Loucy (cell line): ENCODE data around the gene ITGA8.

Source experiments
- H2AFZ ChIP-seq: fragments of 200-600 bp; sonication (generic); 2 replicates; pipeline ENCODE4 v1.6.0; 2016; ENCODE audit warnings: antibody characterized with exemption, mild to moderate bottlenecking, low read length, moderate library complexity
- H3F3A ChIP-seq: fragments of 200-600 bp; 2 replicates; pipeline ENCODE4 v1.6.0; 2016; ENCODE audit warnings: antibody characterized with exemption, low read depth, mild to moderate bottlenecking
- H3K27me3 ChIP-seq: fragments of 200-600 bp; sonication (generic); 2 replicates; pipeline ENCODE4 v1.6.1; 2014; ENCODE audit warnings: low read length, mild to moderate bottlenecking; ENCODE audit not compliant: insufficient read depth, poor library complexity, severe bottlenecking
- H3K36me3 ChIP-seq: fragments of 200-600 bp; sonication (generic); 2 replicates; pipeline ENCODE4 v1.6.1; 2016; ENCODE audit warnings: low read length; ENCODE audit not compliant: insufficient read depth
- H3K4me1 ChIP-seq: fragments of 200-600 bp; sonication (generic); 2 replicates; pipeline ENCODE4 v1.5.1; 2014; ENCODE audit warnings: low read length, mild to moderate bottlenecking; ENCODE audit not compliant: insufficient read depth, poor library complexity, severe bottlenecking
- H3K4me2 ChIP-seq: fragments of 200-600 bp; sonication (generic); 2 replicates; pipeline ENCODE4 v1.6.0; 2014; ENCODE audit warnings: antibody characterized with exemption, low read length, low read depth, mild to moderate bottlenecking; ENCODE audit not compliant: poor library complexity, severe bottlenecking
- H3K4me3 ChIP-seq: fragments of 200-600 bp; sonication (generic); 2 replicates; pipeline ENCODE4 v1.5.1; 2014; ENCODE audit warnings: low read length, mild to moderate bottlenecking, mixed read lengths; ENCODE audit not compliant: poor library complexity, severe bottlenecking
- H3K79me2 ChIP-seq: fragments of 200-600 bp; sonication (generic); 2 replicates; pipeline ENCODE4 v1.6.1; 2014; ENCODE audit warnings: low read length; ENCODE audit not compliant: insufficient read depth
- H3K9ac ChIP-seq: fragments of 200-600 bp; sonication (generic); 2 replicates; pipeline ENCODE4 v1.6.0; 2014; ENCODE audit warnings: mild to moderate bottlenecking, low read depth, low read length, moderate library complexity; ENCODE audit not compliant: poor library complexity, severe bottlenecking
- H3K9me2 ChIP-seq: fragments of 200-600 bp; sonication (generic); replicated peaks from 2 replicates; pipeline ENCODE4 v1.6.1; 2016; ENCODE audit warnings: low read depth, low read length, mixed read lengths
- H3K9me3 ChIP-seq: fragments of 200-600 bp; sonication (generic); 2 replicates; pipeline ENCODE4 v1.6.1; 2014; ENCODE audit warnings: mild to moderate bottlenecking, antibody characterized with exemption, low read length, low read depth; ENCODE audit not compliant: insufficient read depth
- H4K20me1 ChIP-seq: fragments of 200-600 bp; sonication (generic); 2 replicates; pipeline ENCODE4 v1.6.0; 2014; ENCODE audit warnings: antibody characterized with exemption, low read length, mild to moderate bottlenecking; ENCODE audit not compliant: insufficient read depth, poor library complexity, severe bottlenecking
- CTCF ChIP-seq: fragments of 200-600 bp; sonication (generic); conservative IDR thresholded peaks from 2 replicates; pipeline ENCODE4 v1.5.1; 2014; ENCODE audit warnings: mild to moderate bottlenecking, antibody characterized with exemption, low read length
- EZH2phosphoT487 ChIP-seq: fragments of 200-600 bp; IDR thresholded peaks from 2 replicates; pipeline ENCODE4 v1.6.1; 2018; ENCODE audit warnings: antibody characterized with exemption, mild to moderate bottlenecking, moderate library complexity, borderline replicate concordance

The ITGA8 gene

GRCh38 chr10:15760681-15761080, 41.0 kb upstream of the ITGA8 start:
- Histone ChIP-seq H3K4me2 (no peak overlapping the region), H3K4me1 (no peaks in the 10 kb centered on the region), H3F3A (no peaks in the 10 kb centered on the region), H3K9ac (no peak overlapping the region), H3K79me2 (no peaks in the 10 kb centered on the region), H3K4me3 (no peak overlapping the region), H3K9me2 (no peaks in the 10 kb centered on the region), H4K20me1 (no peaks in the 10 kb centered on the region), H3K27me3 (no peaks in the 10 kb centered on the region), H3K36me3 (no peaks in the 10 kb centered on the region), H2AFZ (no peak overlapping the region), H3K9me3 (no peaks in the 10 kb centered on the region)
- TF ChIP-seq CTCF (no peak), EZH2phosphoT487 (no peak)

DNA sequence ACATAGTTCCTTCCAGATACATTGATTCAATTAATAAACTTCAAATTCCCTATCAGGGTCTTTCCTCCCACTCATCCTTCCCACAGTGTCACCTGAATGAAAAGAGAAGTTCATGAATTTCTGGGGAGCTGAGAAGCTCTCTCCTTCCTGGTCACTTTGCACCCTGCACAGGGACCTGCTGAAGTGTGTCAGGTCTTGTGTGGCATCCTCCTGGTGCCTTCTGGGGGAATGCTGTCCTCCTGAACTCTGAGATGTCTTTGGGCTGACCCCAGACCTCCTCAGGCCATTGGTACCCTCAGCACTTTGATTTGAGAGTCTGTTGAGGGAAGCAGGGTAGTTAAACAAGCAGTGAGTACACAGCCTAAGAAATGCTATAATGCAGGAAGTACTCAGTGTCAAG, 39.5 kb upstream of the ITGA8 start:
- H3K4me1 ChIP-seq, result no peaks in the 10 kb centered on the region
- H3K4me2 ChIP-seq, result no peak overlapping the region
- H3K9ac ChIP-seq, result no peak overlapping the region
- no peaks in the 10 kb centered on the region for H3K9me3 ChIP-seq
- H3K9me2 ChIP-seq, result no peaks in the 10 kb centered on the region
- H2AFZ ChIP-seq, result peak overlapping the region; percentile 82
- no peak for TF ChIP-seq CTCF
- TF ChIP-seq EZH2phosphoT487, result no peak
- no peaks in the 10 kb centered on the region for H3K27me3 ChIP-seq
- no peaks in the 10 kb centered on the region for H4K20me1 ChIP-seq
- no peaks in the 10 kb centered on the region for H3K36me3 ChIP-seq
- H3F3A ChIP-seq, result no peaks in the 10 kb centered on the region
- H3K79me2 ChIP-seq, result no peaks in the 10 kb centered on the region
- no peak overlapping the region for H3K4me3 ChIP-seq

DNA sequence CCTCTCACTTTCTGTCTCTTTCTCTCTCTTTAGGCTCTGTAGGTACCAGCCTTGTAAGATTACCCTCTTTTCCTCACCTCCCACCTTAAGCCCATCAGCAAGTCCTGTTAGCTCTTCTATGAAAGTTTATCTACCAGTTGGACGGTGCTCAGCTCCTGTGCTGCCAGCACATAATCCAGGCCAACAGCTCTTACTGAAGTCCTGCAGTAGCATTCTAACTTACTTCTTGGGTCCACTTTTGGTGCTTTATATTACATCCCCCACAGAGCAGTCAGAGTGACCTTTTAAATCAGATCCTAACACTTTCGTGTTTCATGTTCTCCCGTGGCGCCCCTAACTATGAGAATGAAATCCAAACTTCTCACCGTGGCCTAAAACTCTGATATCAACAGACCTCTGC, 38.9 kb upstream of the ITGA8 start:
- TF ChIP-seq CTCF (no peak), EZH2phosphoT487 (no peak)
- H3K9me2 ChIP-seq, result no peaks in the 10 kb centered on the region
- H3K4me2 ChIP-seq, result no peak overlapping the region
- H3F3A ChIP-seq, result no peaks in the 10 kb centered on the region
- no peaks in the 10 kb centered on the region for H3K9me3 ChIP-seq
- H3K36me3 ChIP-seq, result no peaks in the 10 kb centered on the region
- H3K79me2 ChIP-seq, result no peaks in the 10 kb centered on the region
- H2AFZ ChIP-seq, result no peak overlapping the region
- H4K20me1 ChIP-seq, result no peaks in the 10 kb centered on the region
- no peaks in the 10 kb centered on the region for H3K4me1 ChIP-seq
- no peak overlapping the region for H3K9ac ChIP-seq
- H3K27me3 ChIP-seq, result no peaks in the 10 kb centered on the region
- H3K4me3 ChIP-seq, result no peak overlapping the region
